Stimulated activated CD8-positive, alpha-beta memory T cell treated with anti-CD3 and anti-CD28 coated beads, Interleukin-12 subunit alpha, Interleukin-12 subunit beta, amount 100 ng/mL, for 1 hour (primary cell): Measurements from ENCODE around the gene ROBO1.
"Not testable (repeated sequence)": the region's sequence is repeated elsewhere in the genome, so short reads cannot be mapped to it uniquely, and the experiment has no call there.

ENCODE experiments used
- DNase-seq: peaks from one replicate; pipeline ENCODE4 v3.0.0-alpha.2; 2020; ENCODE audit warnings: low read depth

The ROBO1 gene

GRCh38 chr3:79369306-79369705, 398.5 kb downstream of the ROBO1 start:
- DNase-seq = no peak

- no peak for DNase-seq
These were observed 399.4 kb downstream of the ROBO1 start for GRCh38 chr3:79368403-79368802.

- DNase-seq = no peak
These were observed 400.0 kb downstream of the ROBO1 start for GRCh38 chr3:79367803-79368202.

GRCh38 chr3:79367066-79367465, 400.7 kb downstream of the ROBO1 start:
- DNase-seq = no peak

GRCh38 chr3:79366414-79366813, 401.4 kb downstream of the ROBO1 start:
- DNase-seq = no peak

- no peak for DNase-seq
These were observed 403.0 kb downstream of the ROBO1 start for GRCh38 chr3:79364784-79365183.

GRCh38 chr3:79362571-79363270, 405.1 kb downstream of the ROBO1 start:
- DNase-seq = no peak

GRCh38 chr3:79361748-79362378, 405.9 kb downstream of the ROBO1 start:
- no peak for DNase-seq

GRCh38 chr3:79358327-79358726, 409.5 kb downstream of the ROBO1 start:
- no peak for DNase-seq

GRCh38 chr3:79354179-79354688, 413.6 kb downstream of the ROBO1 start:
- no peak for DNase-seq

- no peak for DNase-seq
These were observed 416.1 kb downstream of the ROBO1 start for GRCh38 chr3:79351699-79352098.

GRCh38 chr3:79344876-79345871, 422.6 kb downstream of the ROBO1 start:
- DNase-seq = no peak

- DNase-seq = no peak
These were observed 425.8 kb downstream of the ROBO1 start for GRCh38 chr3:79341961-79342360.

GRCh38 chr3:79339846-79340245, 428.0 kb downstream of the ROBO1 start:
- DNase-seq = no peak

- DNase-seq = no peak
These were observed 430.0 kb downstream of the ROBO1 start for GRCh38 chr3:79337798-79338197.

- no peak for DNase-seq
These were observed 438.6 kb downstream of the ROBO1 start for GRCh38 chr3:79329154-79329553.

- no peak for DNase-seq
These were observed 441.2 kb downstream of the ROBO1 start for GRCh38 chr3:79326642-79327041.

GRCh38 chr3:79325833-79326383, 441.9 kb downstream of the ROBO1 start:
- DNase-seq = not testable (repeated sequence)

- no peak for DNase-seq
These were observed 450.0 kb downstream of the ROBO1 start for GRCh38 chr3:79317551-79318518.

- DNase-seq = no peak
These were observed 452.8 kb downstream of the ROBO1 start for GRCh38 chr3:79314962-79315361.

- no peak for DNase-seq
These were observed 453.3 kb downstream of the ROBO1 start for GRCh38 chr3:79314544-79314943.
